Measurements from ENCODE around the gene METAP1. TPM values are rescaled to one million over a fixed set of nuclear protein-coding genes. Genes with fewer than 3 reads are reported as not detected.
"Not testable (repeated sequence)": the region's sequence is repeated elsewhere in the genome, so short reads cannot be mapped to it uniquely, and the experiment has no call there.

METAP1 gene
- total and polyA plus RNA-seq, 9 donors = 25.1 to 31.1 (median 27.6) TPM

GRCh38 chr4:99038213-99038612 is 42.7 kb downstream of the METAP1 start:
- Histone ChIP-seq H3K4me1 (ENCODE audit: control insufficient read depth, insufficient read depth, low read length) (no peaks in the 10 kb centered on the region), H3K4me3 (ENCODE audit: low read length) (no peak overlapping the region), H3K9me3 (replicated peaks; ENCODE audit: control insufficient read depth, low read depth, low read length) (peaks cover 6% of the 10 kb centered on the region), H3K36me3 (ENCODE audit: control insufficient read depth, insufficient read depth, low read length) (peaks cover 2% of the 10 kb centered on the region), H3K27ac (ENCODE audit: low read length) (no peak overlapping the region), H3K27me3 (ENCODE audit: control insufficient read depth, insufficient read depth, low read length) (no peaks in the 10 kb centered on the region)
- DNase-seq = no peak
- WGBS (ENCODE audit: insufficient coverage) = no CpG with 5 or more reads among the region's 1 CpG

DNA sequence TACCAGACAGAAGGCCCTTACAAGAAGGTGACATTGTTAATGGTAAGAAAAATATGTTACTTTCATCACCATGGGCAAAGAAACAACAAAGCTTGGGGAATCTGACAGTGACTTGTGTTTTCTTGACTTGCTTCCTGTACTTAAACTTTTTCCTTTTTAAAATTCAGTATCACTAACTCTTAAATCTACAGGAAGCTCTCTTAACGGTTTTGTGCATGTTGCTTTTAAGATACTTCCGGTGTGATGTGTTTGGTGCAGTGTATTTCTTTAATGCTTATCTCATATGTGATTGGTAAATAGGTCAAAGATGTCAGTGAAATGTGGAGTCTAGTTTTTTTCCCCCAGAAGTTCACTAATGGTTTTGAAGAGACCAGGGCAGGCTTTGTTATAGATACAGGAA is 47.8 kb downstream of the METAP1 start:
- no peak for DNase-seq
- peaks cover under 1% of the 10 kb centered on the region for H3K9me3 ChIP-seq (replicated peaks; ENCODE audit: control insufficient read depth, low read depth, low read length)
- H3K36me3 ChIP-seq (ENCODE audit: control insufficient read depth, insufficient read depth, low read length) = peaks cover 8% of the 10 kb centered on the region
- no peak overlapping the region for H3K27ac ChIP-seq (ENCODE audit: low read length)
- no peaks in the 10 kb centered on the region for H3K27me3 ChIP-seq (ENCODE audit: control insufficient read depth, insufficient read depth, low read length)
- no peak overlapping the region for H3K4me3 ChIP-seq (ENCODE audit: low read length)
- WGBS (ENCODE audit: insufficient coverage) = no CpG with 5 or more reads among the region's 2 CpGs
- H3K4me1 ChIP-seq (ENCODE audit: control insufficient read depth, insufficient read depth, low read length) = no peaks in the 10 kb centered on the region

DNA sequence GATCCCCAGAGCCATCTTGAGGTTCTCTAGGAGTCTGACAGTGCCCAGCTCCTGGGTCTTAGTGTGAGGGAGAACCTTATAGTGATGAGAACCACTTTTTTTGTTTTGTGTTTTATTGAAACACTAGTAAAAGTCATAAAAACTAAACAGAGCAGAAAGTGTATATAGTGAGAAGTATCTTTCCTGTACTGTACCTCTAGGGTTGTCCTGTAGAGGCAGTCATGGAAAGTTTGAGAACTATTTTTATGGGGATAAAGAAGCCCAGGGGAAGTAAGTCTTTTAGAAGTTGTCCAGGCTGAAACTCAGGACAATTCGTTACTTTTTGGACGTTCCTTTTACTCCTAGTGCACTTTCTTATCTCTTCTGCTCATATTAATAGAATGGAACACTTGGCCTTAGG is 52.2 kb downstream of the METAP1 start:
- no peaks in the 10 kb centered on the region for H3K4me1 ChIP-seq (ENCODE audit: control insufficient read depth, insufficient read depth, low read length)
- H3K36me3 ChIP-seq (ENCODE audit: control insufficient read depth, insufficient read depth, low read length) = peaks cover 26% of the 10 kb centered on the region
- DNase-seq = no peak
- H3K9me3 ChIP-seq (replicated peaks; ENCODE audit: control insufficient read depth, low read depth, low read length) = no peaks in the 10 kb centered on the region
- H3K4me3 ChIP-seq (ENCODE audit: low read length) = no peak overlapping the region
- no peaks in the 10 kb centered on the region for H3K27me3 ChIP-seq (ENCODE audit: control insufficient read depth, insufficient read depth, low read length)
- no peak overlapping the region for H3K27ac ChIP-seq (ENCODE audit: low read length)
- WGBS (ENCODE audit: insufficient coverage) = no CpG with 5 or more reads among the region's 2 CpGs

GRCh38 chr4:99052902-99053301 is 57.4 kb downstream of the METAP1 start:
- Histone ChIP-seq H3K36me3 (ENCODE audit: control insufficient read depth, insufficient read depth, low read length) (peaks cover 25% of the 10 kb centered on the region), H3K27ac (ENCODE audit: low read length) (no peak overlapping the region), H3K27me3 (ENCODE audit: control insufficient read depth, insufficient read depth, low read length) (no peaks in the 10 kb centered on the region), H3K4me1 (ENCODE audit: control insufficient read depth, insufficient read depth, low read length) (no peaks in the 10 kb centered on the region), H3K4me3 (ENCODE audit: low read length) (no peak overlapping the region), H3K9me3 (replicated peaks; ENCODE audit: control insufficient read depth, low read depth, low read length) (no peaks in the 10 kb centered on the region)
- no peak for DNase-seq

DNA sequence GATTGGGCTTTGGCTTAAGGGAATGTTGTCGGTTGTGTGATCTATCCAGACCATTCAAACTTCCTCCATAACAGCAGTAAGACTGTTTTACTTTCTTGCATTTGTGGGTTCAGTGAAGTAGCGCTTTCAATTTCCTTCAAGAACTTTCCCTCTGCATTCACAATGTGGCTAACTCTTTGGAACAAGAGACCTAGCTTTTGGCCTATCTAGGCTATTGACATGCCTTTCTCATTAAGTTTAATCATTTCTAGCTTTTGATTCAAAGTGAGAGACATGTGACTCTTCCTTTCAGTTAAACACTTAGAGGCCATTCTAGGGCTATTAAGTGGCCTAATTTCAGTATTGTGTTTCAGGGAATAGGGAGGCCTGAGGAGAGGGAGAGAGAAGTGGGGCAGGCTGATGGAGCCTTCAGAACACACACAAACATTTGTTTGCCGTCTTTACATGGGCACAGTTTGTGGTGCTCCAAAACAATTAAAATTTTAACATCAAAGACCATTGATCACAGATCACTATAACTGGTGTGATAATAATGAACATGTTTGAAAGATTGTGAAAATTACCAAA is 59.0 kb downstream of the METAP1 start:
- DNase-seq = no peak
- no peaks in the 10 kb centered on the region for H3K4me1 ChIP-seq (ENCODE audit: control insufficient read depth, insufficient read depth, low read length)
- H3K9me3 ChIP-seq (replicated peaks; ENCODE audit: control insufficient read depth, low read depth, low read length) = no peaks in the 10 kb centered on the region
- no peak overlapping the region for H3K4me3 ChIP-seq (ENCODE audit: low read length)
- H3K27me3 ChIP-seq (ENCODE audit: control insufficient read depth, insufficient read depth, low read length) = no peaks in the 10 kb centered on the region
- H3K36me3 ChIP-seq (ENCODE audit: control insufficient read depth, insufficient read depth, low read length) = peaks cover 18% of the 10 kb centered on the region
- H3K27ac ChIP-seq (ENCODE audit: low read length) = no peak overlapping the region
- no CpG with 5 or more reads among the region's 3 CpGs for WGBS (ENCODE audit: insufficient coverage)

DNA sequence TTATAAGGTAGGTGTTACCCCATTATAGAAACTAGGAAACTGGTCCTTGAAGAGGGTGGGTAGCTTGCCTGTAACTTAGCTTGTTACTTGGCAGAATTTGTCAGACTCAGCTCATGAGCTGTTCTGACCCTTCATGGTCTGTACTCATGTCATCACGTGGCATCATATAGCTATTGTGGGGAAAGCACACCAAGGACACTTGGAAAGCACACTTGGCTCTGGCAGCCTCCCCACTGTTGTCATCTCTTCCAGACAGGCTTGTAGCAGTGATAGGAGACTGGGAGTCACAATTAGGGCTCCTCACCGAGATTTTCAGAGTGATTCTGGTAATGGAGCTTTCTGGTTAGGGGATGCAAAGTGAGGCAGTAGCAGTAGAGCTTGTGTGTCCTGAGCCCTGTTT is 62.7 kb downstream of the METAP1 start:
- Histone ChIP-seq H3K9me3 (replicated peaks; ENCODE audit: control insufficient read depth, low read depth, low read length) (no peaks in the 10 kb centered on the region), H3K36me3 (ENCODE audit: control insufficient read depth, insufficient read depth, low read length) (peaks cover 12% of the 10 kb centered on the region), H3K4me3 (ENCODE audit: low read length) (no peak overlapping the region), H3K4me1 (ENCODE audit: control insufficient read depth, insufficient read depth, low read length) (no peaks in the 10 kb centered on the region), H3K27ac (ENCODE audit: low read length) (no peak overlapping the region), H3K27me3 (ENCODE audit: control insufficient read depth, insufficient read depth, low read length) (no peaks in the 10 kb centered on the region)
- no peak for DNase-seq
- WGBS (ENCODE audit: insufficient coverage) = no CpG with 5 or more reads among the region's 2 CpGs

- Histone ChIP-seq H3K4me1 (ENCODE audit: control insufficient read depth, insufficient read depth, low read length) (no peaks in the 10 kb centered on the region), H3K27ac (ENCODE audit: low read length) (no peak overlapping the region), H3K4me3 (ENCODE audit: low read length) (no peak overlapping the region), H3K27me3 (ENCODE audit: control insufficient read depth, insufficient read depth, low read length) (no peaks in the 10 kb centered on the region), H3K36me3 (ENCODE audit: control insufficient read depth, insufficient read depth, low read length) (peaks cover 12% of the 10 kb centered on the region), H3K9me3 (replicated peaks; ENCODE audit: control insufficient read depth, low read depth, low read length) (no peaks in the 10 kb centered on the region)
- WGBS (ENCODE audit: insufficient coverage) = 100% methylated on average over 1 of the region's 1 CpG
- DNase-seq = no peak
Observed at GRCh38 chr4:99059550-99059949, 64.0 kb downstream of the METAP1 start.

DNA sequence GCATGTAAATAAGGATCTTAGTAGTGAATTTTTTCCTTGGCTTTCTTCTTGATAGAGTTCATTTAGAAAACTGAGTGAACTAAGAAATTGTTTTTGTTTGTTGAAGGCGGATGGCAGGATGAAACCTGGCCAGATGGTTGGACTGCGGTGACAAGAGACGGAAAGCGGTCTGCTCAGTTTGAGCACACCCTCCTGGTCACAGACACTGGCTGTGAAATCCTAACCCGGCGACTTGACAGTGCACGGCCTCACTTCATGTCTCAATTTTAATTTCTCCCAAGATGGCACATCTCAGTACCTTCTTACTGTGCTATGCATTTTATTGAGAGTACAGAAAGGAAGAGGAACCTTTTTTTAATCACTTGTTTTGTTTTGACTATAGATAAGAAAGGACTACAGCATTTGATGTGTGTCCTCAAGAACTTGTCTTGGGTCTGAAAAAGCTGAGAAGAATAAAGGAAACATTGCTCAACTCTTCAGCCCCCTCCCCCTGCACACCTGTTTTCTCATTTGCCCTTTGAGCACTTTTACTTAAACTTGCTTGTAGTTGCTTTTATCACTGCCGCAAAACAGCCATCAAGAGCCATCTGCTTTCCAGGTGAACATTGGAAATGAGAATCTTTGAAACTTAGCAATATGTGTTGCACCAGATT is 65.7 kb downstream of the METAP1 start:
- DNase-seq = no peak
- H3K9me3 ChIP-seq (replicated peaks; ENCODE audit: control insufficient read depth, low read depth, low read length) = no peaks in the 10 kb centered on the region
- no peak overlapping the region for H3K27ac ChIP-seq (ENCODE audit: low read length)
- no peaks in the 10 kb centered on the region for H3K27me3 ChIP-seq (ENCODE audit: control insufficient read depth, insufficient read depth, low read length)
- peaks cover 12% of the 10 kb centered on the region for H3K36me3 ChIP-seq (ENCODE audit: control insufficient read depth, insufficient read depth, low read length)
- no peaks in the 10 kb centered on the region for H3K4me1 ChIP-seq (ENCODE audit: control insufficient read depth, insufficient read depth, low read length)
- H3K4me3 ChIP-seq (ENCODE audit: low read length) = no peak overlapping the region
- 83% methylated on average over 3 of the region's 8 CpGs for WGBS (ENCODE audit: insufficient coverage)

GRCh38 chr4:99062120-99062519 is 66.6 kb downstream of the METAP1 start:
- H3K27me3 ChIP-seq (ENCODE audit: control insufficient read depth, insufficient read depth, low read length) = no peaks in the 10 kb centered on the region
- H3K36me3 ChIP-seq (ENCODE audit: control insufficient read depth, insufficient read depth, low read length) = peaks cover 12% of the 10 kb centered on the region
- no peak overlapping the region for H3K4me3 ChIP-seq (ENCODE audit: low read length)
- H3K27ac ChIP-seq (ENCODE audit: low read length) = no peak overlapping the region
- peak; percentile 7 for DNase-seq
- no peaks in the 10 kb centered on the region for H3K4me1 ChIP-seq (ENCODE audit: control insufficient read depth, insufficient read depth, low read length)
- no peaks in the 10 kb centered on the region for H3K9me3 ChIP-seq (replicated peaks; ENCODE audit: control insufficient read depth, low read depth, low read length)
- 36% methylated on average over 2 of the region's 4 CpGs for WGBS (ENCODE audit: insufficient coverage)

DNA sequence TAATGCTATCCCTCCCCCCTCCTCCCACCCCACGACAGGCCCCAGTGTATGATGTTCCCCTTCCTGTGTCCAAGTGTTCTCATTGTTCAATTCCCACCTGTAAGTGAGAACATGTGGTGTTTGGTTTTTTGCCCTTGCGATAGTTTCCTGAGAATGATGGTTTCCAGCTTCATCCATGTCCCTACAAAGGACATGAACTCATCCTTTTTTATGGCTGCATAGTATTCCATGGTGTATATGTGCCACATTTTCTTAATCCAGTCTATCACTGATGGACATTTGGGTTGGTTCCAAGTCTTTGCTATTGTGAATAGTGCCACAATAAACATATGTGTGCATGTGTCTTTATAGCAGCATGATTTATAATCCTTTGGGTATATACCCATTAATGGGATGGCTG is 70.0 kb downstream of the METAP1 start:
- WGBS (ENCODE audit: insufficient coverage) = no CpG with 5 or more reads among the region's 2 CpGs
- not testable (repeated sequence) for DNase-seq; H3K36me3 ChIP-seq (ENCODE audit: control insufficient read depth, insufficient read depth, low read length)

GRCh38 chr4:99067617-99068016 is 72.1 kb downstream of the METAP1 start:
- H3K9me3 ChIP-seq (replicated peaks; ENCODE audit: control insufficient read depth, low read depth, low read length) = no peaks in the 10 kb centered on the region
- DNase-seq = no peak
- no CpG with 5 or more reads among the region's 1 CpG for WGBS (ENCODE audit: insufficient coverage)
- H3K4me3 ChIP-seq (ENCODE audit: low read length) = no peak overlapping the region
- H3K27ac ChIP-seq (ENCODE audit: low read length) = no peak overlapping the region
- H3K4me1 ChIP-seq (ENCODE audit: control insufficient read depth, insufficient read depth, low read length) = no peaks in the 10 kb centered on the region
- no peaks in the 10 kb centered on the region for H3K27me3 ChIP-seq (ENCODE audit: control insufficient read depth, insufficient read depth, low read length)
- peaks cover 10% of the 10 kb centered on the region for H3K36me3 ChIP-seq (ENCODE audit: control insufficient read depth, insufficient read depth, low read length)

More for the DNA sequence above, 70.0 kb downstream of the METAP1 start:
- not testable (repeated sequence) for H3K4me1 ChIP-seq (ENCODE audit: control insufficient read depth, insufficient read depth, low read length); H3K9me3 ChIP-seq (replicated peaks; ENCODE audit: control insufficient read depth, low read depth, low read length); H3K27ac ChIP-seq (ENCODE audit: low read length); H3K27me3 ChIP-seq (ENCODE audit: control insufficient read depth, insufficient read depth, low read length); H3K4me3 ChIP-seq (ENCODE audit: low read length)
